Adrenal gland (tissue), 5 donors: ENCODE results near the gene PARP12.

Experiments used
- POLR2A ChIP-seq, 2 donors: fragments of 450-650 bp; IDR thresholded peaks; one replicate each; pipeline ENCODE4 v1.6.1; 2017; ENCODE audit warnings: antibody characterized with exemption in 2 of 2, mild to moderate bottlenecking in 2 of 2, moderate library complexity in 1 of 2
- TF ChIP-seq, protein P1 (sequence below), 6 experiments: fragments of 450-650 bp in 4 of 6; fragments of 200-600 bp in 2 of 6; sonication (generic) in 1 of 6; IDR thresholded peaks; 1 replicate in 5 of 6; 2 replicates in 1 of 6; pipeline versions ENCODE4 v1.5.1 to v1.8.0; 2016 to 2021; ENCODE audit warnings: antibody characterized with exemption in 6 of 6, mild to moderate bottlenecking in 2 of 6, moderate library complexity in 1 of 6
- donor health status: DM: no; HTN: no; CAD: no.

GRCh38 chr7:140068033-140068432, 5.3 kb upstream of the PARP12 start:
- TF ChIP-seq, protein P1, sequence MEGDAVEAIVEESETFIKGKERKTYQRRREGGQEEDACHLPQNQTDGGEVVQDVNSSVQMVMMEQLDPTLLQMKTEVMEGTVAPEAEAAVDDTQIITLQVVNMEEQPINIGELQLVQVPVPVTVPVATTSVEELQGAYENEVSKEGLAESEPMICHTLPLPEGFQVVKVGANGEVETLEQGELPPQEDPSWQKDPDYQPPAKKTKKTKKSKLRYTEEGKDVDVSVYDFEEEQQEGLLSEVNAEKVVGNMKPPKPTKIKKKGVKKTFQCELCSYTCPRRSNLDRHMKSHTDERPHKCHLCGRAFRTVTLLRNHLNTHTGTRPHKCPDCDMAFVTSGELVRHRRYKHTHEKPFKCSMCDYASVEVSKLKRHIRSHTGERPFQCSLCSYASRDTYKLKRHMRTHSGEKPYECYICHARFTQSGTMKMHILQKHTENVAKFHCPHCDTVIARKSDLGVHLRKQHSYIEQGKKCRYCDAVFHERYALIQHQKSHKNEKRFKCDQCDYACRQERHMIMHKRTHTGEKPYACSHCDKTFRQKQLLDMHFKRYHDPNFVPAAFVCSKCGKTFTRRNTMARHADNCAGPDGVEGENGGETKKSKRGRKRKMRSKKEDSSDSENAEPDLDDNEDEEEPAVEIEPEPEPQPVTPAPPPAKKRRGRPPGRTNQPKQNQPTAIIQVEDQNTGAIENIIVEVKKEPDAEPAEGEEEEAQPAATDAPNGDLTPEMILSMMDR (IDR thresholded peaks at IDR 0.05): no peak
- no peak for TF ChIP-seq POLR2A (IDR thresholded peaks at IDR 0.05)
